ENCODE data around the gene GNAQ. TPM values are rescaled to one million over a fixed set of nuclear protein-coding genes. Genes with fewer than 3 reads are reported as not detected.

GNAQ gene
- total RNA-seq, 1 experiment from 2014 or later = 48.6 TPM

DNA sequence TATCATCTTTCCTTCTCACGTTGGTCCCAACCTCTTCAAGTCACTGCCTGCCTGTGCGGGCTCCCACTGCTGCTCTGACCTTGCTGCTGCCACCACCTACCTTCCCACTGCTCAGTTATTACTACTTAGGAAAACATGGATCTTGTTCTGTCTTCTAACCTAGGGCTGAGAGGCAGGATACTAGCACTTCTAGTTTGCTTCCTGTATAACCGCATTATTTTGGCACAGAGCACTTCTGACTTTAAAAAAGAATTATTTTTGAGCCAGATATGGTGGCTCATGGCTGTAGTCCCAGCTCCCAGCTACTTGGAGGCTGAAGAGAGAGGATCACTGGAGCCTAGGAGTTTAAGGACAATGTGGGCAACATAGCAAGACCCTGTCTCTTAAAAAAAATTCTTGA, 248.1 kb downstream of the GNAQ start:
- H3K23ac ChIP-seq (ENCODE audit: insufficient read length, low read depth, low read length) = no peak overlapping the region
- no peaks in the 10 kb centered on the region for H3K23me2 ChIP-seq (ENCODE audit: insufficient read length, low read depth, low read length, poor library complexity, severe bottlenecking)
- H3K4me3 Mint-ChIP-seq = no peak overlapping the region
- no peak overlapping the region for H4K5ac ChIP-seq (ENCODE audit: insufficient read length, low read depth, low read length)
- H3K4me1 ChIP-seq (ENCODE audit: insufficient read depth, low read length) = no peaks in the 10 kb centered on the region; the same call in 1 of the 2 replicates
- no peak overlapping the region for H2BK120ac ChIP-seq (ENCODE audit: low read depth, low read length, poor library complexity, severe bottlenecking)
- no peak overlapping the region for H3T11ph ChIP-seq (ENCODE audit: low read length)
- no CpG with 5 or more reads among the region's 3 CpGs for WGBS (ENCODE audit: extremely low coverage, insufficient read length, low lambda C conversion rate)
- H2AFZ ChIP-seq (ENCODE audit: low read length) = no peak overlapping the region
- H2BK5ac ChIP-seq (ENCODE audit: insufficient read length, low read length) = no peak overlapping the region
- no peak overlapping the region for H3K18ac ChIP-seq (ENCODE audit: insufficient read length, low read depth, low read length)
- TF ChIP-seq, protein P1, sequence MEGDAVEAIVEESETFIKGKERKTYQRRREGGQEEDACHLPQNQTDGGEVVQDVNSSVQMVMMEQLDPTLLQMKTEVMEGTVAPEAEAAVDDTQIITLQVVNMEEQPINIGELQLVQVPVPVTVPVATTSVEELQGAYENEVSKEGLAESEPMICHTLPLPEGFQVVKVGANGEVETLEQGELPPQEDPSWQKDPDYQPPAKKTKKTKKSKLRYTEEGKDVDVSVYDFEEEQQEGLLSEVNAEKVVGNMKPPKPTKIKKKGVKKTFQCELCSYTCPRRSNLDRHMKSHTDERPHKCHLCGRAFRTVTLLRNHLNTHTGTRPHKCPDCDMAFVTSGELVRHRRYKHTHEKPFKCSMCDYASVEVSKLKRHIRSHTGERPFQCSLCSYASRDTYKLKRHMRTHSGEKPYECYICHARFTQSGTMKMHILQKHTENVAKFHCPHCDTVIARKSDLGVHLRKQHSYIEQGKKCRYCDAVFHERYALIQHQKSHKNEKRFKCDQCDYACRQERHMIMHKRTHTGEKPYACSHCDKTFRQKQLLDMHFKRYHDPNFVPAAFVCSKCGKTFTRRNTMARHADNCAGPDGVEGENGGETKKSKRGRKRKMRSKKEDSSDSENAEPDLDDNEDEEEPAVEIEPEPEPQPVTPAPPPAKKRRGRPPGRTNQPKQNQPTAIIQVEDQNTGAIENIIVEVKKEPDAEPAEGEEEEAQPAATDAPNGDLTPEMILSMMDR (conservative IDR thresholded peaks at IDR 0.05) = no peak
- no peaks in the 10 kb centered on the region for H3K27me3 Mint-ChIP-seq (ENCODE audit: low read depth)
- peaks cover 12 to 19% (median 13%) of the 10 kb centered on the region in 3 experiments for H3K36me3 Mint-ChIP-seq (ENCODE audit: insufficient read depth in 1 of 3, low read depth in 3 of 3)
- H2BK20ac ChIP-seq (ENCODE audit: low read depth, low read length, poor library complexity, severe bottlenecking) = no peak overlapping the region
- no peak overlapping the region for H3K4me2 ChIP-seq (ENCODE audit: insufficient read depth, insufficient read length, low read length)
- H4K20me1 ChIP-seq (ENCODE audit: control insufficient read depth, insufficient read depth, insufficient read length) = no peaks in the 10 kb centered on the region
- no peaks in the 10 kb centered on the region for H3K9me3 ChIP-seq (ENCODE audit: control insufficient read depth, low read depth, low read length)
- no peak overlapping the region for H2AK5ac ChIP-seq (ENCODE audit: insufficient read length, low read length)
- peak overlapping the region in 1 of 3 experiments; percentile 37; a peak in 1 of 7 replicates for H3K27ac Mint-ChIP-seq
- no peak for DNase-seq
- no peaks in the 10 kb centered on the region for H3K79me2 ChIP-seq (ENCODE audit: insufficient read depth, low read length)
- H3K56ac ChIP-seq (ENCODE audit: insufficient read length, low read depth, low read length) = no peak overlapping the region
- no peaks in the 10 kb centered on the region for H3K79me1 ChIP-seq (ENCODE audit: insufficient read depth, low read depth, low read length, poor library complexity, severe bottlenecking)
- H3K14ac ChIP-seq (ENCODE audit: insufficient read depth, low read length) = no peak overlapping the region
- no peak overlapping the region for H2BK12ac ChIP-seq (ENCODE audit: insufficient read length, low read depth, low read length)
- H3K27me3 ChIP-seq (ENCODE audit: insufficient read depth, low read length) = no peaks in the 10 kb centered on the region
- H3K9ac ChIP-seq (ENCODE audit: extremely low read depth, insufficient read length, low read length) = no peak overlapping the region
- H3K9me3 Mint-ChIP-seq = no peaks in the 10 kb centered on the region; a peak in 2 of 5 replicates
- no peak overlapping the region for H4K91ac ChIP-seq (ENCODE audit: insufficient read length, low read depth, low read length)
- no peak overlapping the region for H3K27ac ChIP-seq (ENCODE audit: insufficient read length, low read depth, low read length)
- H2BK15ac ChIP-seq (ENCODE audit: low read depth, low read length) = no peak overlapping the region
- H3K4me1 Mint-ChIP-seq = peaks cover 7 to 8% of the 10 kb centered on the region in 2 experiments
- no peak overlapping the region for H3K4ac ChIP-seq (ENCODE audit: low read depth, low read length)
- no peak overlapping the region for H4K8ac ChIP-seq (replicated peaks; ENCODE audit: insufficient read length, low read depth, low read length)
